C4-2B (cell line): ENCODE data around the gene SOHLH1.

ENCODE experiments used
- ZFX ChIP-seq: fragments of 450-650 bp; IDR thresholded peaks from 2 replicates; pipeline ENCODE4 v1.6.1; 2017
- TF ChIP-seq, protein P1 (sequence below): fragments of 450-650 bp; conservative IDR thresholded peaks from 2 replicates; pipeline ENCODE4 v1.5.1; 2017; ENCODE audit warnings: mild to moderate bottlenecking

DNA sequence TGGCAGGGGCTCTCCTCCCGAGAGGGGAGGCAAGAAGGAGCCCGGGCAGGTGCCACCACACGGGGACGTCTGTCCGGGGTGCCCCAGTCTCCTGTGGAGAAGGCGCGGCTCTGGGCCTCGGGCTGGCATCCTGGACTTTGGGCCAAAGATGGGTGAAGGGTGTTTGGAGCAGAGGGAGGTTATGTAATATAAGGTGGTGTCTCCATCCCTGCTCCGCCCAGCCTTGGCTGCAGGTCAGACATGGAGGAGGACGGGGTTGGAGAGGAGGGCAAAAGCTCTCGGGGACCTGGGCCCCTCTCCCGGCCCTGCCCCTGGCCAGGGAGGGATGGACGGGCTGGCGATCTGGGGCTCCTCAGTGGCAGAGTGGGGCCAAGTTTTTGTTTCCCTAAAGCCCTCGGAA is 1.2 kb upstream of the SOHLH1 start:
- TF ChIP-seq, protein P1, sequence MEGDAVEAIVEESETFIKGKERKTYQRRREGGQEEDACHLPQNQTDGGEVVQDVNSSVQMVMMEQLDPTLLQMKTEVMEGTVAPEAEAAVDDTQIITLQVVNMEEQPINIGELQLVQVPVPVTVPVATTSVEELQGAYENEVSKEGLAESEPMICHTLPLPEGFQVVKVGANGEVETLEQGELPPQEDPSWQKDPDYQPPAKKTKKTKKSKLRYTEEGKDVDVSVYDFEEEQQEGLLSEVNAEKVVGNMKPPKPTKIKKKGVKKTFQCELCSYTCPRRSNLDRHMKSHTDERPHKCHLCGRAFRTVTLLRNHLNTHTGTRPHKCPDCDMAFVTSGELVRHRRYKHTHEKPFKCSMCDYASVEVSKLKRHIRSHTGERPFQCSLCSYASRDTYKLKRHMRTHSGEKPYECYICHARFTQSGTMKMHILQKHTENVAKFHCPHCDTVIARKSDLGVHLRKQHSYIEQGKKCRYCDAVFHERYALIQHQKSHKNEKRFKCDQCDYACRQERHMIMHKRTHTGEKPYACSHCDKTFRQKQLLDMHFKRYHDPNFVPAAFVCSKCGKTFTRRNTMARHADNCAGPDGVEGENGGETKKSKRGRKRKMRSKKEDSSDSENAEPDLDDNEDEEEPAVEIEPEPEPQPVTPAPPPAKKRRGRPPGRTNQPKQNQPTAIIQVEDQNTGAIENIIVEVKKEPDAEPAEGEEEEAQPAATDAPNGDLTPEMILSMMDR = no peak
- no peak for TF ChIP-seq ZFX
